Mucosa of descending colon (tissue), 3 donors: ENCODE results near the gene ZBTB18. TPM values are rescaled to one million over a fixed set of nuclear protein-coding genes. Genes with fewer than 3 reads are reported as not detected.
A peak's percentile ranks its signal among the peaks of the same experiment; 100 is the strongest.
"Not testable (repeated sequence)": the region's sequence is repeated elsewhere in the genome, so short reads cannot be mapped to it uniquely, and the experiment has no call there.

Source experiments
- ATAC-seq: fragments of 200-7000 bp; cut with Tn5 transposase; one replicate; pipeline ENCODE4 v1.9.1; 2020; ENCODE audit warnings: mild to moderate bottlenecking, moderate library complexity
- DNase-seq, 3 donors: peaks; one replicate each; pipeline ENCODE4 v3.0.0-alpha.2; 2020
- H3K36me3 ChIP-seq: fragments of 200-600 bp; one replicate; pipeline ENCODE4 v1.8.0; 2021; ENCODE audit warnings: low read depth, mild to moderate bottlenecking
- H3K4me1 ChIP-seq: fragments of 200-600 bp; one replicate; pipeline ENCODE4 v1.8.0; 2021; ENCODE audit warnings: low read depth, mild to moderate bottlenecking
- H3K4me3 ChIP-seq: fragments of 200-600 bp; one replicate; pipeline ENCODE4 v1.8.0; 2021; ENCODE audit warnings: mild to moderate bottlenecking
- H3K9me3 ChIP-seq: fragments of 200-600 bp; one replicate; pipeline ENCODE4 v1.8.0; 2021; ENCODE audit warnings: mild to moderate bottlenecking
- CTCF ChIP-seq: fragments of 200-600 bp; IDR thresholded peaks from one replicate; pipeline ENCODE4 v1.8.0; 2022; ENCODE audit warnings: antibody characterized with exemption, mild to moderate bottlenecking
- intact Hi-C, 2 donors: fragments of 100-400 bp; cut with DNase I in 1 of 2; cut with micrococcal nuclease in 1 of 2; formaldehyde crosslinking; loops; one replicate each; pipeline versions ENCODE4 v1.11.0 to v1.11.1; 2022; cut with DNase I, micrococcal nuclease
- total RNA-seq, 3 donors: library from RNA; stranded (reverse); fragmentation: NEBNext Ultra II Directional in 2 of 3; extraction: Animal tissue kit (Norgen Biotek cat#: 25700) in 2 of 3; gene quantifications; one replicate each; pipeline versions ENCODE4 v1.2.1 to v1.2.4, GENCODE V29; 2021 to 2023
- donor health status: DM: no; HTN: no; CAD: no; lungs with moderate emphysema.
- donor health status: DM: no; HTN: no; CAD: no.
- donor health status: DM: no; HTN: yes; CAD: no.

ZBTB18 gene
- total RNA-seq, 3 donors from 2014 or later, result 14.8 to 25.2 (median 19.9) TPM

- H3K9me3 ChIP-seq, result no peaks in the 10 kb centered on the region
- ATAC-seq (peak; percentile 17), DNase-seq (no peak)
Measured at GRCh38 chr1:244010191-244010590, 40.9 kb upstream of the ZBTB18 start.

GRCh38 chr1:244010703-244011123 is 40.4 kb upstream of the ZBTB18 start:
- no peak overlapping the region for H3K4me3 ChIP-seq
- no peak for DNase-seq
- H3K4me1 ChIP-seq, result no peaks in the 10 kb centered on the region
- TF ChIP-seq CTCF, result no peak
- no peaks in the 10 kb centered on the region for H3K36me3 ChIP-seq
- intact Hi-C loops, result no loop called here
- ATAC-seq, result no peak
- no peaks in the 10 kb centered on the region for H3K9me3 ChIP-seq

More at GRCh38 chr1:244010191-244010590, 40.9 kb upstream of the ZBTB18 start:
- H3K4me3 ChIP-seq, result no peak overlapping the region
- TF ChIP-seq CTCF, result no peak
- H3K4me1 ChIP-seq, result no peaks in the 10 kb centered on the region
- intact Hi-C loops, result no loop called here
- H3K36me3 ChIP-seq, result no peaks in the 10 kb centered on the region

GRCh38 chr1:244011271-244011670 is 39.8 kb upstream of the ZBTB18 start:
- Histone ChIP-seq H3K9me3 (no peaks in the 10 kb centered on the region), H3K4me3 (no peak overlapping the region), H3K36me3 (no peaks in the 10 kb centered on the region), H3K4me1 (no peaks in the 10 kb centered on the region)
- TF ChIP-seq CTCF, result no peak
- DNase-seq (no peak), ATAC-seq (no peak)
- intact Hi-C loops, result no loop called here

- no peaks in the 10 kb centered on the region for H3K9me3 ChIP-seq
- DNase-seq (no peak), ATAC-seq (no peak)
- no peak for TF ChIP-seq CTCF
- no peak overlapping the region for H3K4me3 ChIP-seq
- no peaks in the 10 kb centered on the region for H3K36me3 ChIP-seq
- H3K4me1 ChIP-seq, result no peaks in the 10 kb centered on the region
- intact Hi-C loops, result no loop called here
Measured at GRCh38 chr1:244011786-244012185, 39.3 kb upstream of the ZBTB18 start.

GRCh38 chr1:244012202-244012601 is 38.9 kb upstream of the ZBTB18 start:
- ATAC-seq (no peak), DNase-seq (no peak)
- Histone ChIP-seq H3K9me3 (no peaks in the 10 kb centered on the region), H3K36me3 (no peaks in the 10 kb centered on the region), H3K4me3 (no peak overlapping the region), H3K4me1 (no peaks in the 10 kb centered on the region)
- no peak for TF ChIP-seq CTCF
- intact Hi-C loops, result no loop called here

GRCh38 chr1:244013100-244013499 is 38.0 kb upstream of the ZBTB18 start:
- H3K36me3 ChIP-seq, result no peaks in the 10 kb centered on the region
- no peak for DNase-seq
- H3K4me3 ChIP-seq, result no peak overlapping the region
- TF ChIP-seq CTCF, result no peak
- ATAC-seq, result no peak
- intact Hi-C loops, result no loop called here
- H3K4me1 ChIP-seq, result no peaks in the 10 kb centered on the region
- H3K9me3 ChIP-seq, result no peaks in the 10 kb centered on the region

GRCh38 chr1:244014862-244015261 is 36.2 kb upstream of the ZBTB18 start:
- not testable (repeated sequence) for H3K4me1 ChIP-seq
- ATAC-seq, result peak; percentile 37
- peak in 1 of 3 donors; percentile 21 for DNase-seq

More at GRCh38 chr1:244014862-244015261, 36.2 kb upstream of the ZBTB18 start:
- H3K9me3 ChIP-seq, H3K4me3 ChIP-seq, H3K36me3 ChIP-seq, intact Hi-C loops: not testable (repeated sequence)
